PFSK-1 (cell line): Measurements from ENCODE around the gene FOXRED2.

Experiments
- POLR2AphosphoS5 ChIP-seq: IDR thresholded peaks from 2 replicates; pipeline ENCODE4 v1.6.1; 2012; ENCODE audit warnings: low read depth, mild to moderate bottlenecking, control low read depth, low read length, moderate library complexity
- SIN3A ChIP-seq: IDR thresholded peaks from 2 replicates; pipeline ENCODE4 v1.6.1; 2012; ENCODE audit warnings: mild to moderate bottlenecking, low read length, moderate library complexity, borderline replicate concordance; ENCODE audit not compliant: insufficient read depth
- TAF1 ChIP-seq: IDR thresholded peaks from 2 replicates; pipeline ENCODE4 v1.6.1; 2012; ENCODE audit warnings: low read length, control low read depth, borderline replicate concordance; ENCODE audit not compliant: insufficient read depth
- TF ChIP-seq, protein P1 (sequence below), 2 experiments: IDR thresholded peaks; 2 replicates each; pipeline versions ENCODE4 v1.6.1 to v1.8.0; 2011 to 2012; ENCODE audit warnings: low read depth in 2 of 2, low read length in 2 of 2, control low read depth in 1 of 2, inconsistent platforms in 1 of 2, mild to moderate bottlenecking in 1 of 2, moderate library complexity in 1 of 2; ENCODE audit not compliant: insufficient read depth in 1 of 2

DNA sequence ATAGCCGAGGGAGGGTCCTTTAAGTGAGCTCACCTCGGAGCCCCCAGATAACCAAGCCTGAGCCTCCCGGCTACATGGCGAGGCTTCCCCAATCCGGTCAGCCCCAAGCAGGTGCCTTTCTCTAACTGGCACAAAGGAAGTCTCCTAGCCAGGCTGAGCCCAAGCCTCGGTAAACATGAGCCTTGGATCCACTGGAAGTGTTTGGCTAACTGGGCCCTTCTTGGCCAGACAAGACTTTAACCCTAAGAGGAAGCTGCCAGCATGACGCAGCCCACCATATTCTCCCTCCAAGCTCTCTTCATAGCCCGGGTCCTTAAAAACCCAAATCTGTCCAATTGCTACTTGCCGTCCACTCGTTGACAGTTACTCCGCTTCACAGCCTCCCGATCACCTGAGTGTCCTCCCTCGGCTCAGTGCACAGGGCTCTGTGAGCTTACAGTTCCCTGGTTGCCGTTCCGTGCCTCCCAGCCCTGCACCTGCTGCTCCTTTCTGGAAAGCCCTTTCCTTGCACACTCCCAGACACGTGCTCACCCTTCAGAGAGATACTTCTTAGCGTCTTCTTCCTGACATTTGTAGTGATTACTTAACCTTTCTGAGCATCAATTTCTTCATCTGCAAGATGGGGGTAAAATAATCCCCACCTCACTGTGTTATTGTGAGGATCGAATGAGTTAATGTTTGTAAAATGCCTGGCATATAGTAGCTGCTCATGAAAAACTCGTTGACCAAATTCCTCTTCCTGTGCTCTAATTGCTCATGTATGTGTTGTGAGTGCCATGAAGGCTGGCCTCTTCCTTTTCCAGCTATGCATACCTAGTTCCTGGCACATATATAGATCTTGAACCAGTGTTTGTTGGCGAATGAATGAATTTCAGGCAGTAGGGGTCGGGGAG, 51.0 kb downstream of the FOXRED2 start:
- TF ChIP-seq POLR2AphosphoS5 (no peak), SIN3A (no peak), TAF1 (no peak)
- TF ChIP-seq, protein P1, sequence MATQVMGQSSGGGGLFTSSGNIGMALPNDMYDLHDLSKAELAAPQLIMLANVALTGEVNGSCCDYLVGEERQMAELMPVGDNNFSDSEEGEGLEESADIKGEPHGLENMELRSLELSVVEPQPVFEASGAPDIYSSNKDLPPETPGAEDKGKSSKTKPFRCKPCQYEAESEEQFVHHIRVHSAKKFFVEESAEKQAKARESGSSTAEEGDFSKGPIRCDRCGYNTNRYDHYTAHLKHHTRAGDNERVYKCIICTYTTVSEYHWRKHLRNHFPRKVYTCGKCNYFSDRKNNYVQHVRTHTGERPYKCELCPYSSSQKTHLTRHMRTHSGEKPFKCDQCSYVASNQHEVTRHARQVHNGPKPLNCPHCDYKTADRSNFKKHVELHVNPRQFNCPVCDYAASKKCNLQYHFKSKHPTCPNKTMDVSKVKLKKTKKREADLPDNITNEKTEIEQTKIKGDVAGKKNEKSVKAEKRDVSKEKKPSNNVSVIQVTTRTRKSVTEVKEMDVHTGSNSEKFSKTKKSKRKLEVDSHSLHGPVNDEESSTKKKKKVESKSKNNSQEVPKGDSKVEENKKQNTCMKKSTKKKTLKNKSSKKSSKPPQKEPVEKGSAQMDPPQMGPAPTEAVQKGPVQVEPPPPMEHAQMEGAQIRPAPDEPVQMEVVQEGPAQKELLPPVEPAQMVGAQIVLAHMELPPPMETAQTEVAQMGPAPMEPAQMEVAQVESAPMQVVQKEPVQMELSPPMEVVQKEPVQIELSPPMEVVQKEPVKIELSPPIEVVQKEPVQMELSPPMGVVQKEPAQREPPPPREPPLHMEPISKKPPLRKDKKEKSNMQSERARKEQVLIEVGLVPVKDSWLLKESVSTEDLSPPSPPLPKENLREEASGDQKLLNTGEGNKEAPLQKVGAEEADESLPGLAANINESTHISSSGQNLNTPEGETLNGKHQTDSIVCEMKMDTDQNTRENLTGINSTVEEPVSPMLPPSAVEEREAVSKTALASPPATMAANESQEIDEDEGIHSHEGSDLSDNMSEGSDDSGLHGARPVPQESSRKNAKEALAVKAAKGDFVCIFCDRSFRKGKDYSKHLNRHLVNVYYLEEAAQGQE (IDR thresholded peaks at IDR 0.05; ENCODE audit: insufficient read depth in 1 of 2, low read depth in 2 of 2, low read length in 2 of 2) = no peak
